H1 (cell line): ENCODE results near the gene NDUFB3. TPM values are rescaled to one million over a fixed set of nuclear protein-coding genes. Genes with fewer than 3 reads are reported as not detected.
A peak's percentile ranks its signal among the peaks of the same experiment; 100 is the strongest.

Experiments
- CTCF ChIA-PET: fragments of 300-600 bp; sonication (Branson Sonifier 250); formaldehyde crosslinking; loops from one replicate; lab custom pipeline; 2021; ENCODE audit not compliant: partially characterized antibody; lab: Charles Lee
- POLR2A ChIA-PET: fragments of 300-600 bp; sonication (Branson Sonifier 250); formaldehyde crosslinking; loops from one replicate; lab custom pipeline; 2021; ENCODE audit warnings: inconsistent platforms; ENCODE audit not compliant: partially characterized antibody; lab: Charles Lee
- DNase-seq, 2 experiments: peaks; one replicate each; pipeline versions ENCODE4 v3.0.0 to v3.0.0-alpha.2; 2010 to 2022; ENCODE audit warnings: low spot score in 2 of 2, low read depth in 1 of 2, mixed read lengths in 1 of 2
- FAIRE-seq: peaks from 2 replicates; lab custom pipeline; 2011; peaks lifted over from hg19 to GRCh38; lab: Jason Lieb, UNC
- H2AFZ ChIP-seq: 2 replicates; pipeline ENCODE4 v1.8.1; 2012; ENCODE audit warnings: low read length, inconsistent platforms
- H2AK5ac ChIP-seq: 2 replicates; pipeline ENCODE4 v1.6.1; 2013; ENCODE audit warnings: low read depth, low read length
- H2BK120ac ChIP-seq: replicated peaks from 2 replicates; pipeline ENCODE3; 2013; ENCODE audit warnings: low read depth, low read length, inconsistent platforms
- H2BK12ac ChIP-seq: 2 replicates; pipeline ENCODE4 v1.6.1; 2013; ENCODE audit warnings: low read depth, low read length
- H2BK15ac ChIP-seq: 2 replicates; pipeline ENCODE4 v1.6.1; 2013; ENCODE audit warnings: low read length
- H2BK20ac ChIP-seq: 2 replicates; pipeline ENCODE4 v1.6.1; 2013; ENCODE audit warnings: low read length
- H2BK5ac ChIP-seq: 2 replicates; pipeline ENCODE4 v1.6.1; 2013; ENCODE audit warnings: low read depth, low read length
- H3K14ac ChIP-seq: 2 replicates; pipeline ENCODE4 v1.6.1; 2013; ENCODE audit warnings: inconsistent platforms; ENCODE audit not compliant: insufficient read length
- H3K18ac ChIP-seq: 2 replicates; pipeline ENCODE4 v1.6.1; 2013; ENCODE audit warnings: low read length; ENCODE audit errors: extremely low read depth
- H3K23ac ChIP-seq: 2 replicates; pipeline ENCODE4 v1.6.1; 2013; ENCODE audit warnings: inconsistent platforms; ENCODE audit not compliant: insufficient read length
- H3K23me2 ChIP-seq: 2 replicates; pipeline ENCODE4 v1.6.1; 2013; ENCODE audit warnings: low read depth, low read length
- H3K27ac ChIP-seq: 2 replicates; pipeline ENCODE4 v1.6.1; 2011; ENCODE audit warnings: low read depth, low read length, inconsistent platforms
- H3K27me3 ChIP-seq, 4 experiments: replicated peaks in 1 of 4; 1 replicate in 1 of 4; 2 replicates in 3 of 4; pipeline versions ENCODE4 v1.6.1 to v1.8.1; 2011 to 2013; ENCODE audit warnings: low read length in 3 of 4, mild to moderate bottlenecking in 3 of 4, inconsistent platforms in 2 of 4, mixed read lengths in 2 of 4, moderate library complexity in 1 of 4; ENCODE audit not compliant: control insufficient read depth in 3 of 4, insufficient read depth in 3 of 4; ENCODE audit errors: extremely low read depth in 1 of 4
- H3K36me3 ChIP-seq, 4 experiments: 2 replicates each; pipeline versions ENCODE4 v1.6.1 to v1.8.1; 2011 to 2013; ENCODE audit warnings: mild to moderate bottlenecking in 4 of 4, low read length in 3 of 4, moderate library complexity in 2 of 4, control low read depth in 1 of 4, inconsistent platforms in 1 of 4; ENCODE audit not compliant: insufficient read depth in 4 of 4, control insufficient read depth in 2 of 4
- H3K4ac ChIP-seq: replicated peaks from 2 replicates; pipeline ENCODE3; 2013; ENCODE audit warnings: low read length, low read depth, mixed read lengths, inconsistent platforms; ENCODE audit not compliant: insufficient read length
- H3K4me1 ChIP-seq, 4 experiments: replicated peaks in 1 of 4; 1 replicate in 1 of 4; 2 replicates in 3 of 4; pipeline versions ENCODE4 v1.6.1 to v1.8.1; 2011 to 2013; ENCODE audit warnings: low read length in 3 of 4, inconsistent platforms in 2 of 4, mixed read lengths in 1 of 4; ENCODE audit not compliant: insufficient read depth in 4 of 4, control insufficient read depth in 3 of 4
- H3K4me2 ChIP-seq, 2 experiments: 2 replicates each; pipeline versions ENCODE4 v1.6.1 to v1.8.1; 2011 to 2013; ENCODE audit warnings: low read depth in 2 of 2, low read length in 2 of 2, control low read depth in 1 of 2, inconsistent platforms in 1 of 2, mild to moderate bottlenecking in 1 of 2; ENCODE audit not compliant: insufficient read depth in 1 of 2
- H3K4me3 ChIP-seq, 4 experiments: fragments of 200-600, 300-600 bp in 1 of 4; sonication (generic), shearing (Covaris generic), sonication (Bioruptor Twin) in 1 of 4; 2 replicates each; pipeline versions ENCODE4 v1.5.1 to v1.8.1; 2011 to 2016; ENCODE audit warnings: low read length in 4 of 4, low read depth in 3 of 4, control low read depth in 2 of 4, inconsistent platforms in 2 of 4, mild to moderate bottlenecking in 2 of 4, mixed read lengths in 1 of 4, moderate library complexity in 1 of 4; ENCODE audit not compliant: insufficient read depth in 2 of 4; ENCODE audit errors: extremely low read depth in 1 of 4
- H3K56ac ChIP-seq: replicated peaks from 2 replicates; pipeline ENCODE3; 2013; ENCODE audit warnings: low read depth, mild to moderate bottlenecking, mixed read lengths, low read length, inconsistent platforms; ENCODE audit not compliant: insufficient read length
- H3K79me1 ChIP-seq: 2 replicates; pipeline ENCODE4 v1.6.1; 2013; ENCODE audit warnings: low read depth, low read length, control low read depth
- H3K79me2 ChIP-seq, 2 experiments: 2 replicates each; pipeline versions ENCODE4 v1.6.1 to v1.8.1; 2012 to 2013; ENCODE audit warnings: low read length in 2 of 2, mild to moderate bottlenecking in 2 of 2, inconsistent platforms in 1 of 2; ENCODE audit not compliant: insufficient read depth in 2 of 2, control insufficient read depth in 1 of 2
- H3K9ac ChIP-seq, 4 experiments: replicated peaks in 1 of 4; 1 replicate in 1 of 4; 2 replicates in 3 of 4; pipeline versions ENCODE4 v1.6.1 to v1.8.1; 2011 to 2013; ENCODE audit warnings: low read depth in 3 of 4, low read length in 3 of 4, control low read depth in 2 of 4, mild to moderate bottlenecking in 2 of 4, moderate library complexity in 2 of 4, inconsistent platforms in 1 of 4; ENCODE audit errors: extremely low read depth in 1 of 4
- H3K9me3 ChIP-seq, 2 experiments: 2 replicates each; pipeline versions ENCODE4 v1.6.1 to v1.8.1; 2012 to 2013; ENCODE audit warnings: mild to moderate bottlenecking in 2 of 2, moderate library complexity in 2 of 2, control low read depth in 1 of 2, inconsistent platforms in 1 of 2, low read depth in 1 of 2, low read length in 1 of 2, mixed read lengths in 1 of 2; ENCODE audit not compliant: insufficient read depth in 2 of 2
- H4K20me1 ChIP-seq, 2 experiments: replicated peaks in 1 of 2; 2 replicates each; pipeline versions ENCODE3 to v1.8.1; 2011 to 2013; ENCODE audit warnings: inconsistent platforms in 2 of 2, low read length in 2 of 2, mild to moderate bottlenecking in 1 of 2; ENCODE audit not compliant: insufficient read depth in 2 of 2, control insufficient read depth in 1 of 2
- H4K5ac ChIP-seq: 2 replicates; pipeline ENCODE4 v1.6.1; 2013; ENCODE audit warnings: low read length, low read depth, mixed read lengths, inconsistent platforms; ENCODE audit not compliant: insufficient read length
- H4K8ac ChIP-seq: 2 replicates; pipeline ENCODE4 v1.8.0; 2013; ENCODE audit warnings: mild to moderate bottlenecking, moderate library complexity, low read length, inconsistent platforms; ENCODE audit not compliant: insufficient read depth; ENCODE audit errors: extremely low read depth
- H4K91ac ChIP-seq: replicated peaks from 2 replicates; pipeline ENCODE3; 2013; ENCODE audit warnings: low read length, mixed read lengths, inconsistent platforms; ENCODE audit not compliant: insufficient read length
- ASH2L ChIP-seq: fragments of 200-600, 300-600 bp; sonication (generic); IDR thresholded peaks from one replicate; pipeline ENCODE4 v1.7.1; 2017; ENCODE audit warnings: low read length
- ATF3 ChIP-seq: IDR thresholded peaks from 2 replicates; pipeline ENCODE4 v1.6.1; 2011; ENCODE audit warnings: low read depth, mild to moderate bottlenecking, low read length; ENCODE audit not compliant: insufficient read depth
- JUN ChIP-seq: IDR thresholded peaks from 2 replicates; pipeline ENCODE4 v1.6.1; 2011; ENCODE audit warnings: low read depth, mild to moderate bottlenecking, improper control_type of control experiment, low read length
- JUND ChIP-seq: IDR thresholded peaks from 2 replicates; pipeline ENCODE4 v1.6.1; 2011; ENCODE audit warnings: mild to moderate bottlenecking, improper control_type of control experiment, low read length
- KDM4A ChIP-seq: IDR thresholded peaks from one replicate; pipeline ENCODE4 v1.7.1; 2012; ENCODE audit warnings: low read depth, mild to moderate bottlenecking, moderate library complexity, low read length, inconsistent platforms; ENCODE audit not compliant: severe bottlenecking
- MAFK ChIP-seq: IDR thresholded peaks from 2 replicates; pipeline ENCODE4 v1.6.1; 2012; ENCODE audit warnings: low read depth, mild to moderate bottlenecking, improper control_type of control experiment, low read length
- POLR2A ChIP-seq, 2 experiments: IDR thresholded peaks; 1 replicate in 1 of 2; 2 replicates in 1 of 2; pipeline ENCODE4 v1.6.1; 2011; ENCODE audit warnings: low read depth in 2 of 2, low read length in 2 of 2, mild to moderate bottlenecking in 2 of 2; ENCODE audit errors: control extremely low read depth in 1 of 2
- POLR2AphosphoS5 ChIP-seq: IDR thresholded peaks from 2 replicates; pipeline ENCODE4 v1.6.1; 2011; ENCODE audit warnings: low read depth, low read length
- RFX5 ChIP-seq: IDR thresholded peaks from 2 replicates; pipeline ENCODE4 v1.6.1; 2011; ENCODE audit warnings: low read depth, low read length, improper control_type of control experiment, borderline replicate concordance
- SP1 ChIP-seq: IDR thresholded peaks from 2 replicates; pipeline ENCODE4 v1.6.1; 2011; ENCODE audit warnings: low read depth, low read length
- TAF1 ChIP-seq: IDR thresholded peaks from 2 replicates; pipeline ENCODE4 v1.6.1; 2011; ENCODE audit warnings: mild to moderate bottlenecking, low read depth, low read length
- TEAD4 ChIP-seq: IDR thresholded peaks from 2 replicates; pipeline ENCODE4 v1.6.1; 2012; ENCODE audit warnings: low read depth, low read length, inconsistent platforms, mixed read lengths
- WGBS, 2 experiments: shearing (Covaris generic) in 1 of 2; methylation state at CpG; one replicate each; pipeline versions ENCODE4 v1.1.6 to v1.1.7; 2013 to 2015; ENCODE audit warnings: low lambda C conversion rate in 2 of 2, mixed read lengths in 2 of 2, inconsistent platforms in 1 of 2, low coverage in 1 of 2, missing lambda C conversion rate in 1 of 2; ENCODE audit not compliant: insufficient replicate concordance in 2 of 2, insufficient coverage in 1 of 2, insufficient read length in 1 of 2; ENCODE audit errors: extremely low coverage in 1 of 2, missing lambda C conversion rate in 1 of 2; 5-methylcytosine and 5-hydroxymethylcytosine counted together
- polyA plus RNA-seq, 7 experiments: library from polyadenylated mRNA; depleted of rRNA in 3 of 7; stranded (reverse) in 5 of 7; unstranded in 2 of 7; fragments of >200 nt in 5 of 7; fragments of 200-250 nt in 2 of 7; gene quantifications; 1 replicate in 5 of 7; 2 replicates in 1 of 7; 4 replicates in 1 of 7; pipeline versions ENCODE4 v1.2.1 to v1.2.3, GENCODE V29; 2011 to 2013; ENCODE audit warnings: missing spikeins in 2 of 7, mixed read lengths in 2 of 7
- total RNA-seq: library from RNA; stranded (reverse); fragmentation: NEBNext Ultra II Directional; extraction: Animal tissue kit (Norgen Biotek cat#: 25700); gene quantifications from 2 replicates; pipeline ENCODE4 v1.2.1, GENCODE V29; 2021

The NDUFB3 gene
- total and polyA plus RNA-seq, 2 of the 8 experiments (the other 6 are each of a cell fraction or from before 2014, with no cell fraction given) = 38.2 to 55.3 TPM

- H3K79me2 ChIP-seq = no peaks in the 10 kb centered on the region
- no peak overlapping the region for H4K5ac ChIP-seq
- H3K4ac ChIP-seq = no peak overlapping the region
- 0 out of 2 replicates have a peak overlapping the region, but pooled peaks have one; percentile 9 for H2BK5ac ChIP-seq
- H3K4me2 ChIP-seq = peak overlapping the region; percentile 54 to 71
- H4K8ac ChIP-seq = peak overlapping the region; percentile 83
- no peak overlapping the region for H2BK15ac ChIP-seq
- H3K18ac ChIP-seq = peak overlapping the region; percentile 42
- no peaks in the 10 kb centered on the region for H3K79me1 ChIP-seq
- peak overlapping the region; percentile 30 for H4K91ac ChIP-seq
- 14% methylated on average over 46 of the region's 48 CpGs; no CpG with 5 or more reads in 1 of the 2 experiments for WGBS, 2 experiments
- peaks cover 4 to 11% (median 7%) of the 10 kb centered on the region in 4 experiments for H3K4me1 ChIP-seq
- no peak overlapping the region for H2BK120ac ChIP-seq
- H2BK12ac ChIP-seq = no peak overlapping the region
- H3K14ac ChIP-seq = no peak overlapping the region
- peaks cover 9% of the 10 kb centered on the region for H3K23me2 ChIP-seq
- H3K9me3 ChIP-seq = peaks cover 0 to 4% of the 10 kb centered on the region in 2 experiments; a peak in 1 of 4 replicates
- no peaks in the 10 kb centered on the region for H3K36me3 ChIP-seq
- DNase-seq (peak in 1 of 2 experiments; percentile 52), FAIRE-seq (no peak)
- H4K20me1 ChIP-seq = peaks cover 0 to 2% of the 10 kb centered on the region in 2 experiments
- ChIA-PET POLR2A (interaction anchor here (0.9 to 3.7 kb wide), 5 partner anchors 10 to 254 kb away, joined by 3 to 16 read pairs (median 3); partner anchors contain the start of genes CLK1, NDUFB3 and ORC2), CTCF (interaction anchor here (0.8 to 2.8 kb wide), 13 partner anchors 8 to 155 kb away, joined by 3 to 21 read pairs (median 5); partner anchors contain the start of genes CASP10 and ORC2)
- H3K27me3 ChIP-seq = no peaks in the 10 kb centered on the region
- no peak overlapping the region for H2BK20ac ChIP-seq
- no peak overlapping the region for H2AK5ac ChIP-seq
- H2AFZ ChIP-seq = peak overlapping the region; percentile 8; the same call in 1 of the 2 replicates
- no peak overlapping the region for H3K27ac ChIP-seq
- H3K4me3 ChIP-seq = peak overlapping the region; percentile 31 to 67 (median 54)
- peak overlapping the region; percentile 35 for H3K56ac ChIP-seq
- H3K9ac ChIP-seq = peak overlapping the region in 2 of 4 experiments; percentile 8 to 29; a peak in 3 of 7 replicates
- no peak overlapping the region for H3K23ac ChIP-seq
- TF ChIP-seq JUN = no peak
- no peak for TF ChIP-seq JUND
- TF ChIP-seq TAF1 = peak; percentile 39; the same call in 1 of the 2 replicates
- TF ChIP-seq ATF3 = no peak
- TF ChIP-seq RFX5 = no peak
- TF ChIP-seq SP1 = no peak
- TF ChIP-seq POLR2AphosphoS5 = 0 out of 2 replicates have a peak, but pooled peaks have one; percentile 23
- TF ChIP-seq POLR2A (IDR thresholded peaks at IDR 0.05; ENCODE audit: control extremely low read depth in 1 of 2, low read depth in 2 of 2, low read length in 2 of 2) = no peak; a peak in 1 of 3 replicates
- TF ChIP-seq KDM4A = peak; percentile 66
- TF ChIP-seq MAFK = no peak
- peak; percentile 63 for TF ChIP-seq ASH2L
- peak; percentile 46 for TF ChIP-seq TEAD4
Observed at GRCh38 chr2:201118121-201118960, 46.5 kb downstream of the NDUFB3 start.
